ENCODE measurements around the gene HUS1B.
"Not testable (repeated sequence)": the region's sequence is repeated elsewhere in the genome, so short reads cannot be mapped to it uniquely, and the experiment has no call there.

HUS1B gene

DNA sequence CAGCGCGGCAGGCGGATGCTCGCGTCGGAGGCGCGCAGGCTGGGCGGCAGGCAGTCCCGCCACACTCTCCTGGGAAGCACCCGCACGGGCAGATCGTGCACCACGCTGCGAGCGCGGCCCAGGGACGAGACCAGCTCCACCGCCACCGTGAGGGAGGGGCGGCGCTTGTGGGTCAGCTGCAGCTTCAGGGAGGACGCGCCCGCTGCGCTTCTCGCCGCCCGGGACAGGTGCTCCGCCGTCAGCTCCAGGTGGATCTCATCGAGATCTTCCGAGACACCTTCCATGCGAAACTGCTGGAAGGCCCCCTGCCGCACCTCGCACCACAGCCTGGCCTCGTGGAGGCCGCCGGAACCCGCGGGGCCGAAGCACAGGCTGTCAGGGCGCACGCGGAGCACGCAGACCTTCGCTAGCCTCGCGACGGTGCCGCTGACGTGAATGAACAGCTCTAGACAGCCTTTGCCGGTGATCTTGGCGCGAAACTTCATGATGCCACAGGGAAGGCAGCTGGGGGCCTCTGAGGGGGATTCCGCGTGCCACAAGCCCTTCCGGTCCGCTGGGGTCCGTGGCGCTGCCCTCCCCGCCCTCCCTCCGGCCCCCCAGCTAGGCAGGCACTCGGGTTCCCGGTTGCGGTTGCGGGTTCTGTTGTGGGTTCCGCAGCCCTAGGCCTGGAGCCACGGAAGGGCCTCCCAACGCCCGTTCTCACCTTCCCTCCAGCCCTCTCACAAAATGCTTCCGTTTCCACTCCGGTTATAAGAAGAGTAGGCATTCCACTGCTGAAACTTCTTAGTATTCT is at the start of gene HUS1B:
Gene HUS1B, minus strand, starts transcription at position 641 of the 793 bp plus-strand sequence. Its CDS starts 156 bp downstream, at position 485.
- DNase-seq = no peak

DNA sequence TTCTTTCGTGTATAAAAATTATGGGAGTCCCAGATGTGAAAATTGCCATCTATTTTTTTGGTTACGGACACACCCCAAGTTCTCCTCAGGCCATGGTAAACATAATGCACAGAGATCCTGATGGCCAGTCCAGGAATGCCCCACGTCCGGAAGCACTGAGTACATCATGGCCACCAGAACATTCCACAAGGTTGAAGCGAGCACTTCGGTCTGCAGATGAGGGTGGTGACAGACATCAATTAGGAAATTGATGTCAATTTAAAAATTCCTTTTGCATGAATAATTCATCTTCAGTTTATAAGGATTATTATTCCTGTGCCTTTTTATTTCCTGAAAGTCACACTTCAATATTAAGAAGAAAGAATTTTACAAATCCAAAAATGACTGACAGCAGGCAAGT is 49.2 kb upstream of the HUS1B start:
- DNase-seq = no peak

DNA sequence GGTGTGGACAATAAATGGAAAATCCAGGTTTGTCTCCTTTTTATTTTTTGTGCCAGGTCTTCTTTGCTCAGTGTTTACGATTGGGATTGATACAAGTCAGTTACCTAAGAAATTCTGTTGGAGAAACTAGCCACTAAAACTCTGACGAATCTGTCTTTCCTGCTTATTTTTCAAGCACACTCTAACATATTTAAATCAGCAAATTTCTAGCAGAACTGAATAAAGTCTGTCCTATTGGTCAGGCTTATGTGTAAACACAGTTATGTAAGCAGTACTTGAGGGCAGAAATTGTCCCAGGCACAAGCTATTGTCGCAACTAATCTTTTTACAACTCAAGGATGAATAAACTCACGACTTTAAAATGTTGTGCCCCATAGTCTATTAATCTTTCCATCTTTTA is 48.1 kb upstream of the HUS1B start:
- DNase-seq = no peak

DNA sequence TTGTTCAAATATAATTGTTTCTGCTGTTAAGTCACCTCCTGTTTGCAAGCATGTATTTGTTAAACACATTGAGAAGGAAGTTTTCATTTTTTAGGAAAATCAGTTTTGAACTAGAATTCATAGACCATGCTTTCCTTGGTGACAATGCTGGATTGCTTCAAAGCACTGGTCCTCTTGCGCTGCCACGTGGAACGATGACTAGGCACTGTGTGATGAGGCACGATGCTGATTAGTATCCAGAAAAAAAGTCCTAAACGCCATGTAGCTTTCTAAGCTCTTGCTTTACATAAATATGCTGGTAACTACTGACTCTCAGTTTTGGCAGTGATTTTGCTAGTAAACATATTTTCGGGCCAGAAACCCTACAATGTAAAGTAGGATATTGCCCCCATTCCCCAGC is 47.1 kb upstream of the HUS1B start:
- DNase-seq = no peak

DNA sequence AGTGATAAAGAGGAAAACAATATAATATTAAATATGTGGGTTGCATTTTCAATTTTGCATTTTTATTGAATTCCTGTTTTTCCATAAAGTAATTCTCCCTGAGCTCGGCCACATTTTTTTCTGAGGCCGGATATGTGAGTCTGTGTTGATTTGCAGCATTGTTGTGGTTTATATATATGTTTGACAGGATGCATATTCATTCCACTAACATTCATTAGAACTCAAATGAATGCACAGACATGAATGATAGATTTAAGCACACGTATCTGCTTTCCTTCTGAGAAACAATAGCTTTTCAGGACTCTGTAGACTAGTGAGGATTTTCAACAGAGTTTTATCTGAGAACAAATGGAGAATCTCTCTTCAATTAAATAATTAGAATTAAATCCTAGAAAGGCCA is 46.7 kb upstream of the HUS1B start:
- no peak for DNase-seq

DNA sequence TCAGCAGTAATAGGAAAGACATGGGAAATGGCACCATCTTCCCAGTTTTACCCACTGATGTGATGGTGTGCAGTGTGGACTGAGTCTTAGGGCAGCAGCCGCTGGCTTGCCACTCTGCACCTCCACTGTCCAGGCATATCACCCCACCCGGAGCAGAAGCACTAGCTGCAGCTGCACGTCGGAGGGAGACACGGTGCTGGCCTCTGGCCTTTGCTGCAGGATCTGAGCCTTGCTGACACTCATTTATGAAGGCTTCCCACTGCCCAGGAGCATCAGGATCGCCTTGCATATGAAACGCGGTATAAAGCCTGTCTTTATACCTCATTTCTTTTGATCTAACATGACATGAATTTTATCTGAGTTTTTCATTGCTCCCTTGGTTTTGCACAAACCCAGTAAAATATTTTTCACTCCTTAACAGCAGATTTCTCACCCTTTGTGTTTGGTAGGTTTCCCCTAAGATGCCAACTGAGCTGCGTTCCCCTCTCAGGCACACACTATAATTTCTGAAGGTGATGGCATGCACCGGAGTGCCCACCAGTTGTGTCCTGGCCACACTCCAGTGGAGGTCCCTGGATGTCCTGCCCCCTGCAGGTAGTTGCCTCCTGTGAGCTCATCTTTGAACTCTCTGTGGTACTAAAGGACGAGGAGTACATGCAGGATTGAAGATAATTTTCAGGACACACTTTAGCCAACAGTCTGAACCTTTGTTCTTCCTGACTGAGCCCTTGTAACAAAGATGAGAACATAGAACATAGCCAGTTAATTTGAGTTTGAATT is 45.0 kb upstream of the HUS1B start:
- DNase-seq = no peak

DNA sequence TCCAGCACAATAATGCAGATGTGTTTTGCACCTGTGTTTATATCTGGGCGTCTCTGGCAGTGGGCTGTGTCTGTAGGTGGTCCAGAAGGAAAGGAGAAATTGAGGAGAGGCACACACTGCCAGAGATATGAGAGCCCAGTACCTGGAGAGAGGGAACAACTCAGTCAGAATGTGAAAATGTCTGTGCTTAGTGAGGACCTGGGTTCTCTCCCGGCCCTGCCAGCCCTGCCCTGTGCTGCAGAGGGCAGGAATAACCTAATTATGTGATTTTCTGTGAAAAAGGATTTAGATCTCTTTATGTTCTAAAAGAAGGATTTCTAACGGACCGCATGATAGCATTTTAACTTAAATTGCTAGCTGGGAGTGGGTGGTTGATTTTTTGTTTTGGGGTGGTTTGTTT is 44.3 kb upstream of the HUS1B start:
- no peak for DNase-seq

DNA sequence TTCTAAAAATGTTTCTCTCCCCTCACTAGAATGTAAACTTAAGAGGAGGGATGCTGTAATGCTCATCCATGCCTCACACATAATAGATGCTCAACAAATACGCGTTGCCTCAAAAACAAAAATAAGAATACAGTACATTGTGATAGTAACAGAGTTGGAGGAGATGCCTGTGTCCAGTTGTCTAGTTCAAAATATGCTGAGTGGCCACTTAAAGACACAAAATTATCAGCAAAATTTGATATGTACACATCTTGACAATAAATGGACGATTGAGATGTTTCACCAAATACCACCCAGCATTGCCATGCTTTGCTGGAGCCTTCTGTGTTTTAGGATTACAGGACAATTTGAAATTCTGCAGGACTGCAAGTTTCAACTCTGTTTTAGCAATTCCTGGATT is 43.6 kb upstream of the HUS1B start:
- DNase-seq = no peak

DNA sequence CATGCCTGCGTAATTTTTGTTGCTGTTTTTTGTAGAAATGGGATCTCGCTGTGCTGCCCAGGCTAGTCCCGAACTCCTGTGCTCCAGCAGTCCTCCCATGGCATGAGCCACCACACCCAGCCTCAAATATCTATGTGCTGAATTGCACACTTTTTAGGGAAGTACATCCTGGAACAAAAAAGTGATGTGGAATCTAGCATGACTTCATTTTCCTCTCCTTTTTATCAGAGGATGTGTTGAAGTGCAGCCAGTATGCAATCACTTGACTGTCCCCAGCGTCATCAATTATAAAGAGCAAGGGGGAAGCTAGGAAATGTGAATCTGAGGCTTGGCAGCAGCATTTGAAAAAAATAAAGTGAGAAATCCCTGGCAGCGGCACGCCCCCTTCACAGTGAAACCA is 42.4 kb upstream of the HUS1B start:
- no peak for DNase-seq

DNA sequence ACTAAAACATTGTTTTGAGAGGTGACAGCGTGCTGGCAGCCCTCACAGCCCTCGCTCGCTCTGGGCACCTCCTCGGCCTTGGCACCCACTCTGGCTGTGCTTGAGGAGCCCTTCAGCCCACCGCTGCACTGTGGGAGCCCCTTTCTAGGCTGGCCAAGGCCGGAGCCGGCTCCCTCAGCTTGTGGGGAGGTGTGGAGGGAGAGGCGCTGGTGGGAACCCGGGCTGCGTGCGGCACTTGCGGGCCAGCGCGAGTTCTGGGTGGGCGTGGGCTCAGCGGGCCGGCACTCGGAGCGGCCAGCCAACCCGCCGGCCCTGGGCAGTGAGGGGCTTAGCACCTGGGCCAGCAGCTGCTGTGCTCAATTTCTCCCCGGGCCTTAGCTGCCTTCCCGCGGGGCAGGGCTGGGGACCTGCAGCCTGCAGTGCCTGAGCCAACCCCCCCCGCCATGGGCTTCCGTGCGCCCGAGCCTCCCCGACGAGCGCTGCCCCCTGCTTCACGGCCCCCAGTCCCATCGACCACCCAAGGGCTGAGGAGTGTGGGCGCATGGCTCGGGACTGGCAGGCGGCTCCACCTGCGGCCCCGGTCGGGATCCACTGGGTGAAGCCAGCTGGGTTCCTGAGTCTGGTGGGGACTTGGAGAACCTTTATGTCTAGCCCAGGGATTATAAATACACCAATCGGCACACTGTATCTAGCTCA is 37.7 kb upstream of the HUS1B start:
- DNase-seq = not testable (repeated sequence)

DNA sequence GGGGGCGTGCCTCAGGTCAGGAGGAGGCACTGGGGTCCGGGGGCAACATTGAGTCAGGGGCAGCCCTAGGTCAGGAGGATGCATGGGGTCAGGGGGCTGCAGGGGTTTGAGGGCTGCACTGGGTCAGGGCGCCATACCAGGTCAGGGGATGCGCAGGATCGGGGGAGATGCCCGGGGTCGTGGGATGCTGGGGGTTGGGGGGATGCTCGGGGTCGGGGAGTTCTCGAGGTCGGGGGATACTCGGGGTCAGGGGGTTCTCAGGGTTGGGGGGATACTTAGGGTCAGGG is 36.8 kb upstream of the HUS1B start:
- DNase-seq = no peak

DNA sequence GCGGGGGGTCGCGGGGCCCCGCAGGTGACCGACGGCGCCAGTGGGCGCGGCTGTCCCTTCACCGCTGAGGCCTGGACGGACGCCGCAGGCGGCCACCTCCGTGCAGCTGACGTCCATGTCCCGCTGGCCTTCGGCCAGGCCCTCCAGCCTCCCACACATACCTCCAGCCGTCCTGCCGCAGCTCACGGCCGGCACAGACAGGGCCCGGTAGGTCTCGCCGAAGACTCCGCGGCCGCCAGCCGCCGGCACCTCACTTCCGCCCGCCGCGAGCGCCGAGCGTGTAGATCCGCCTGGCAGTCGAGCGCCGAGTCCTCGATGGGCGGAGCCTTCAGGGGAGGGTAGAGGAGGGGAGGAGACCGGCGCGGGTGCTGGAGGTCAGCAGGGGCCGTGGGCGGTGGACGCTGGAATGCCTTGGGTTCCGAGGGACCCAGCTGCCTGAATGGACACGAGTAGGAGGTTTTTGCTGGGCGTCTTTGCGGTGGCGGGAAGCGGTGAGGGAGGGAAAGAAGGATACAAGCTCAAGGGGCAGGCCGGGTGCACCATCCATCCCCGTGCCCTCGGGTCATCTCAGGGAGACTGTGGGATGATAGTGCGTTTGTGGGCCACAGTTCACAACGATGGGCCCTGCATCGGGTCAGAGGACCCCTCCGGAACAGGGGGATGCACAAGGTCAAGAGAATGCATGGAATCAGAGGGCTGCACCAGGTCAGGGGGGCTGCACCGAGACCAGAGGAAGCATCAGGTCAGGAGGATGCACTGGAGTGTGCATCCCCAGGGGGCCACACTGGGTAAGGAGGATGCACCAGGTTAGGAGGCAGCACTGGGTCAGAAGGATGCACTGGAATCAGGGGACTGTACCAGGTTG is 36.2 kb upstream of the HUS1B start, which contains the start of gene EXOC2:
Gene EXOC2, minus strand, starts transcription at position 282 of the 865 bp plus-strand sequence. CDS start 55,321 bp downstream, outside the sequence.
- DNase-seq = peak; percentile 87

DNA sequence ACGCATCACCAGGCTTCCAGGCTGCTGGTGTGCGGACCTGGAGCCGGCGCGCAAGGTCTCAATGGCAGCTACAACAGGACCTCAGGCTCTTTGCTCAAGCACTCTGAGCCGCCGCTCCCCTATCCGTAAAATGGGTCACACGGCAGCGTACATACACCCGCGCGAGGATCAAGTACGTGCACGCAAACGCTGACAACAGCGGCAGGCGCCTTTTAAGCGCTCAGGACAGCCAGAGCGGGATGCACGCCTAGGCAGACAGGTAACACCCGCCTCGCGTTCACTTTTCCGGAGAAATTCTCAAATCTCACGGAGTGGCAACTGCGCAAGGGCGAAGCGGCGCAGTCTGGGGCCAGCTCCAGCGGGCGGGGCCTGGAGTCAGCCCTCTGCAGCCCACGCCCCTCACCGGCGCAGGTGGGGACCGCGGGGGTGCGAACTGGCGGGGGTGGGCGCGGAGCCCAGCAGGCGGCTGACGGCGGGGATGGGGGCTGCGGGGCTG is 35.5 kb upstream of the HUS1B start:
- peak; percentile 56 for DNase-seq

DNA sequence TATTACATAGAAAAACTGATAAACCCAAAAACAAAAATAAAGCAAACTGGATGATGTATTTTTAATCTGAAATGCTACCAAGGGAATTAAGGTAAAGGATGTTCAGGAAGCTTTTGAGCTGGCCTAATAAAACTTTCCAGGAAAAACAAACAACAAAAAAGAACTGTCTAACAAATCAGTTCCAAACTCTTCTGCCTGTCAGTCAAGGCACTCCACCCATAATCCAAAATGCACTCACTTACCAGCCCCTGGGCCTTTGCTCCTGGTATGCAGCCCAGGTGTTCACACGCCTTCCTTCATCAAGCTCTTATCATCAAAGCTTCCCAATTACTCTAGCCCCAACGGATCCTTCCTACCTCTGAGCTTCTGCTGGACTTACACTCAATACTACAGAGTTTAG is 32.3 kb upstream of the HUS1B start:
- DNase-seq = no peak

DNA sequence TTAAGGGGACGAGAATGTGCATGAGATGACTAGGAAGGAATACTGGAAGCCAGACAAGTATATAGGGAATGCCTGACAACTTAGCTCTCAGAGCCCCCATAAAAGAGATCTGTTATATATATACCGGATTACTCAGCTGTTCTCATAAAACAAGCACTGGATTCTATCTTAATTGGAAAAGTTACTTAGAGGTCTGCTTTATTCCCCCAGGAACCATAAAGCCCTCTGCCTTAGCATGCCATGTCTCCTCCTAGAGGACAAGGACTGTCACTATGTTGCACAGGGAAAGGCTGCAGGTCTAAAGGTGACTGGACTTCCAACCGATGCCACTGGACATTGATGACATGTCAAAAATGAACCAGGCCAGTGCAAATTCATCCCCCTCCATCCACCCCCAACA is 29.6 kb upstream of the HUS1B start:
- DNase-seq = no peak

DNA sequence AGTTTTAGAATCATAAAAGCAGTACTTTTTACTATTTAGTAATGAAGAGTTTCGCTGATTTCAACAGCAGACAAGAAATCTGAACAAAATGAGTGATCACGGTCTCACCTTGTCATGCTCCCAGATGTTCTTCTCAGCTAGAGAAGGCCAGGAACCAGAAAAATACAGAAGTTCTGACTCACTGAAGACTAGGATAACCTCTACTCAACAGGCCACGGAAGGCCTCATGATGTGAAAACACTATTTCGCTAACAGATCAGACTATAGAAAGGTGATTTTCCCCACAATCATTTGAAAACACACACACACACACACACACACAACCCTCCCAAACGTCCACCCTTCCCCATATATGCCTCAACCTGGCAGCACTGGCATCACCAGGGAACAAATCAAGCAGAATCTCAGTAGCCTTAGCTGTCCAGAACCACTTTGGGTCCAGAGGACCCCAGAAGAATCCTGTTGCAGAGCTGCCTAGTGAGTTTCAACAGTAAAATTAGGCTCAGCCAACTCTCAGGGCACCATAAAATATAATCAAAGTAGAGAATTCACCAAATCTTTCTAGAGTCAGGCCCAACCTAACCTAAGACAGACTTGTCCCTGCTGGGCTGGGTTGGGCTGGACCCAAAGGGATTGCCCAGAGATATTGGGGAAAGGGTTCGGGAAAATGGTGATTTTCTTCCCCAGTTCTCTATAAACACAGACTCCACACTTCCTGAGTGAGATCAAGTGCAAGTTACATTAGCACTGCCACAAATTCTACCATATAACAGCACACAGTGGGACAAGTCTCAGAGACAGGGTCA is 28.1 kb upstream of the HUS1B start:
- DNase-seq = no peak

DNA sequence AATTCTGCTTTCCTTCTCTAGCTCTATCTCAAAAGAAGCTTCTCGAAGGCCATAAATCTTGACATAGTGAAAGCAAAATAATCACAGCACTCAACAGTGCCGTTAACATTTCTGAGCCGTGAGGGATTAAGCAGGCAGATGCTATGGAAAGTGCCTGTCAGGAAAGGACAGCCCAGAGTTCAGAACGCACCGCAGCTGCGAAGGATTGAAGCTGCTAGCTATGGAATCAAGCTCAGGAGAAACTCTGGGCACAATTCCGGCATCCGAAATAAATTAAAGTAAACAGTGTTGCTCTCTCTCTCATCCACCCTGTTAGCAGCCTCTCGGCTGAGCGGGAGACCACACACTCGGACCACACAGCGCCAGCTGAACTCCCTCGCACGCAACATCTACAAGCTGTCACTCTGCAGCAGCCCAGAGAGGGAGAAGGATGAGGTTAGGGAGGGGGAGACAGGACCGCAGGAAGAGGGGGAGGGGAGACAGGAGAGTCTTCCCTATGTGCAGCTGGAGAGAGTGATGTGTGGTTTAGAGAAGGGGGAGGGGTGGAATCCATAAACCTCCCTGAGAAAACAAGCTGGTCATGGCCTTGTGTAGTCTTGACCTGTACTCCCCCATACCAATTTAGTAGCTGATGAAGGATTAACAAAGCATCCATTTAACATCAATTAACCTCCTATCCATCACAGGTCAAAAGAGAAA is 27.0 kb upstream of the HUS1B start:
- DNase-seq = peak; percentile 65

DNA sequence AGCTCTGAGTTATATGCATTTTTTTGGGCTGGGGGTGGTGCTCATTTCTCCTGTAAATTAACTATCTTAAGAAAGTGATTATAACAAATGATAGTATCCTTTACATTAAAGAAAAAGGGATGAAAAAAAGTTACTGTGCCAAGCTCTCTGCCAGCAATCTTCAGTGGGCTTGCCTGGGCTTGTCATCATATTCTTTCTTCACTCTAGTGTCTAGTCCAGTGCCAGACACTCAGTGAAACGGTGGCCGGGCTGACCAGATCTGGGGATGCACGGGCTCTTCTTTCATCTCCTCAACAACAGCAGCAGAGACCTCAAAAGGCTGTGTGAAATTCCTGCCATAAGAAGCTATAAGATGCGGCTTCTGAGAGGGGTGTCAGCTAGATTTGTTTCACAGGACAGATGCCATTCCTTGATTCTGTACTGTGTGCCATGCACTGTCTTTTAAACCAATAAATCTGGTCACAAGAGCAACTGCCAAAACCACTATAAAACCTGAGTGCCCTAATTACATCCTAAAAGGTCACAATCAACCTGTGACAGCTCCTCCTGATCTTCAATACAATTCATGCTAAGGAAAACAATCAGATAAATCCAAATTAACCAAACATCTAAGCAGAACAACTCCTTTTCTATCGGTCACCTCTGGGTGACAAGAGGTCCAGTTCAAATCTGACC is 23.9 kb upstream of the HUS1B start:
- no peak for DNase-seq

DNA sequence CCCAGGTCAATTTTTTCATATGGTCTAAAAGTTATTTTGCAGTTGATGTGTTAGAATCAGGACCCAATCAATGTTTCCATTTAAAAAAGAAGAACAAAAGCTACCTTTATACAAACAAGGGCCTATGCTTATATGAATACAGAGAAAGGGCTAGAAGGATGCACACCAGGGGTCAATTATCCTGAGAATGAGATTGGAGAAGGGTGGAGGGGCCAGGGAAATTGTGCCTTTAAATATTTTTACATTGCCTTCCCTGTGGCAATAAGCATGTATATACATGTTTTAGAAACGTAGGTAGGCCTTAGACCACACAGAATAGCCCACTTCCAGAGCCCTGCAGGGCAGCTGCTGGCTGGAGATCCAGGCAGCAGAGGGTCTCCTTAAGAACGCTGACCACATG is 23.4 kb upstream of the HUS1B start:
- DNase-seq = no peak

DNA sequence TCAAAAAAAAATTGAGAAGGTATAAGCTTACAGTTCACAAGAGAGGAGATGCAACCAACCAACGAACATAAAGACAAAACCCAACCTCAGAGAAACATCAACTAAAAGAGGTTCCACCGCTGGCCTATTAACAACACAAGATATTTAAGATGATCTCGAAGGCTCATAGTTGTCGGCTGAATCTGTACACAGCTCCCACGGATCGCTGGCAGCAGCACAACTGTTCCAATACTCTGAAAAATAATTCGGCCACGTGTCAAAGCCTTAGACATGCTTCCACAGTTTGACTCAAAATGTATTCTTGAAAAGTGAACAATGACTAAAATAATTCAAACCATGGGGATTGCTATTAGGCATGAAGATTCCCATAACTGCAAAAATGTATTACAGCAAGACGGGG is 22.4 kb upstream of the HUS1B start:
- DNase-seq = no peak

DNA sequence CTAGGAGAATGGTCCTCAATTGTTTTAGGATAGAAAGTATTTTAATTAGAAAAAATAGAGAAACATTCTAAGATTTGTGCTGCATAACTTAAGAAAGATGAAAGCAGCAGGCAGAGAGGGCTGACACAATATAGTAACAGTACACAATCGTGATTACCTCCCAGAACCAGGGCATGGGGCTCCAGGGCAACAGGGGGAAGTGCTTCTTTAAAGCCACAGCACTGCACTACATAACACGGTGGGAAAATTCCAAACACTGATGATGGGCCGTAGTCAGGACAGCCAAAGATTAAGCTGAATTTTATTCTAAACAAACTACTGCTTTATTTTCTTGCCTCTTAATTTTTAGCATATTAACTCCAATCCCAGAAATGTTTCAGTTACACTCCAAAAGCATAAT is 21.6 kb upstream of the HUS1B start:
- DNase-seq = no peak

Measured in right forelimb (tissue), 1 donor.